K562 (cell line): ENCODE data around the gene KRI1. TPM values are rescaled to one million over a fixed set of nuclear protein-coding genes. Genes with fewer than 3 reads are reported as not detected.

ENCODE experiments used
- CBFA2T2 ChIP-seq: fragments of 450-650 bp; conservative IDR thresholded peaks from 2 replicates; pipeline ENCODE4 v1.6.1; 2017; ENCODE audit warnings: mild to moderate bottlenecking
- ELF1 ChIP-seq: fragments of 200-800 bp; sonication (Bioruptor generic); IDR thresholded peaks from 2 replicates; pipeline ENCODE4 v1.6.1; 2016; ENCODE audit warnings: missing genetic modification characterization, missing compliant biosample characterization
- FIP1L1 ChIP-seq: fragments of 200-400 bp; formaldehyde crosslinking; IDR thresholded peaks from 2 replicates; pipeline ENCODE4 v1.6.1; 2018; ENCODE audit warnings: mild to moderate bottlenecking, low read depth, low read length; ENCODE audit not compliant: poor library complexity, severe bottlenecking
- FOS ChIP-seq: IDR thresholded peaks from 3 replicates; pipeline ENCODE4 v1.6.1; 2011; ENCODE audit not compliant: insufficient read length; ENCODE audit errors: extremely low read depth
- GATAD2B ChIP-seq: fragments of 450-650 bp; IDR thresholded peaks from 2 replicates; pipeline ENCODE4 v1.6.1; 2017; ENCODE audit warnings: mild to moderate bottlenecking, borderline replicate concordance
- HCFC1 ChIP-seq: IDR thresholded peaks from 2 replicates; pipeline ENCODE4 v1.6.1; 2012; ENCODE audit warnings: low read depth, low read length, improper control_type of control experiment
- MTA3 ChIP-seq: fragments of 450-650 bp; formaldehyde crosslinking; IDR thresholded peaks from 2 replicates; pipeline ENCODE4 v1.6.1; 2017; ENCODE audit warnings: mild to moderate bottlenecking, borderline replicate concordance
- MYNN ChIP-seq, 2 experiments: sonication (generic); formaldehyde crosslinking in 1 of 2; IDR thresholded peaks; 2 replicates each; pipeline versions ENCODE4 v1.5.0 to v1.6.1; 2016 to 2020; ENCODE audit warnings: antibody characterized with exemption in 1 of 2, missing genetic modification reagents in 1 of 2
- NEUROD1 ChIP-seq: fragments of 150-350 bp; IDR thresholded peaks from 2 replicates; pipeline ENCODE4 v1.6.1; 2014; ENCODE audit warnings: borderline replicate concordance, low read length, low read depth; ENCODE audit not compliant: partially characterized antibody
- NFYB ChIP-seq: IDR thresholded peaks from 2 replicates; pipeline ENCODE4 v1.6.1; 2011; ENCODE audit warnings: mild to moderate bottlenecking, moderate library complexity; ENCODE audit not compliant: insufficient read length; ENCODE audit errors: extremely low read depth
- POLR2AphosphoS2 ChIP-seq: IDR thresholded peaks from 2 replicates; pipeline ENCODE4 v1.6.1; 2012; ENCODE audit warnings: low read length, improper control_type of control experiment
- POLR2AphosphoS5 ChIP-seq: IDR thresholded peaks from 2 replicates; pipeline ENCODE4 v1.6.1; 2011; ENCODE audit warnings: mild to moderate bottlenecking, low read depth, low read length, moderate library complexity; ENCODE audit not compliant: control insufficient read depth, insufficient read depth
- POLR2B ChIP-seq: fragments of 450-650 bp; IDR thresholded peaks from 2 replicates; pipeline ENCODE4 v1.6.1; 2018; ENCODE audit warnings: low read depth; ENCODE audit not compliant: partially characterized antibody
- POLR2G ChIP-seq: fragments of 200-400 bp; formaldehyde crosslinking; IDR thresholded peaks from 2 replicates; pipeline ENCODE4 v1.6.1; 2017; ENCODE audit warnings: low read depth, mild to moderate bottlenecking, antibody characterized with exemption, low read length, moderate library complexity
- RAD51 ChIP-seq: fragments of 450-650 bp; IDR thresholded peaks from 2 replicates; pipeline ENCODE4 v1.7.1; 2016; ENCODE audit warnings: low read depth, mild to moderate bottlenecking, borderline replicate concordance
- RBFOX2 ChIP-seq: fragments of 200-400 bp; formaldehyde crosslinking; IDR thresholded peaks from 2 replicates; pipeline ENCODE4 v1.6.1; 2017; ENCODE audit warnings: low read depth, mild to moderate bottlenecking, low read length, moderate library complexity
- SAP30 ChIP-seq: fragments of 200-600 bp; sonication (generic); IDR thresholded peaks from 2 replicates; pipeline ENCODE4 v1.6.1; 2012; ENCODE audit warnings: borderline replicate concordance, low read depth, mild to moderate bottlenecking, moderate library complexity, low read length, control low read depth, inconsistent platforms; ENCODE audit not compliant: insufficient read depth, poor library complexity, severe bottlenecking
- SNAPC5 ChIP-seq: fragments of 250-450 bp; sonication (Bioruptor Pico); IDR thresholded peaks from 2 replicates; pipeline ENCODE4 v1.8.0; 2021; ENCODE audit warnings: moderate library complexity, mild to moderate bottlenecking, inconsistent platforms
- XRCC5 ChIP-seq: fragments of 200-400 bp; formaldehyde crosslinking; IDR thresholded peaks from 2 replicates; pipeline ENCODE4 v1.6.1; 2017; ENCODE audit warnings: low read depth, mild to moderate bottlenecking, low read length
- ZBTB7A ChIP-seq: IDR thresholded peaks from 2 replicates; pipeline ENCODE4 v1.6.1; 2011; ENCODE audit warnings: low read depth, mild to moderate bottlenecking, low read length, moderate library complexity, borderline replicate concordance; ENCODE audit not compliant: control insufficient read depth
- polyA plus RNA-seq, 8 experiments: library from polyadenylated mRNA; depleted of rRNA in 4 of 8; stranded (reverse) in 5 of 8; unstranded in 3 of 8; fragments of >200 nt; fragmentation: Nextera tagmentation in 2 of 8; fragmentation: Illumina TruSeq in 1 of 8; extraction: Ambion mirVana in 2 of 8; extraction: Trizol in 1 of 8; gene quantifications; 2 replicates each; pipeline versions ENCODE4 v1.2.1 to v1.2.3, GENCODE V29; 2011 to 2014; ENCODE audit warnings: inconsistent platforms in 1 of 8, missing spikeins in 1 of 8
- total RNA-seq, 7 experiments: library from RNA; depleted of rRNA in 6 of 7; stranded (reverse); fragments of >200 nt in 6 of 7; fragmentation: Illumina TruSeq in 2 of 7; extraction: Trizol in 2 of 7; gene quantifications; 2 replicates each; pipeline versions ENCODE4 v1.2.1 to v1.2.3, GENCODE V29; 2011 to 2021; ENCODE audit warnings: low replicate concordance in 1 of 7
- TF ChIP-seq, protein P1 (sequence below): fragments of 250-450 bp; sonication (Bioruptor Pico); IDR thresholded peaks from 2 replicates; pipeline ENCODE4 v1.8.0; 2022; ENCODE audit warnings: moderate library complexity, mild to moderate bottlenecking, inconsistent platforms
- TF ChIP-seq, protein P2 (sequence below): fragments of 250-450 bp; sonication (Bioruptor Pico); IDR thresholded peaks from 2 replicates; pipeline ENCODE4 v1.4.0; 2020

The KRI1 gene
- total and polyA plus RNA-seq, 9 of the 15 experiments (the other 6 are each of a cell fraction or from before 2014, with no cell fraction given) = 1.1 to 50.7 (median 24.7) TPM

DNA sequence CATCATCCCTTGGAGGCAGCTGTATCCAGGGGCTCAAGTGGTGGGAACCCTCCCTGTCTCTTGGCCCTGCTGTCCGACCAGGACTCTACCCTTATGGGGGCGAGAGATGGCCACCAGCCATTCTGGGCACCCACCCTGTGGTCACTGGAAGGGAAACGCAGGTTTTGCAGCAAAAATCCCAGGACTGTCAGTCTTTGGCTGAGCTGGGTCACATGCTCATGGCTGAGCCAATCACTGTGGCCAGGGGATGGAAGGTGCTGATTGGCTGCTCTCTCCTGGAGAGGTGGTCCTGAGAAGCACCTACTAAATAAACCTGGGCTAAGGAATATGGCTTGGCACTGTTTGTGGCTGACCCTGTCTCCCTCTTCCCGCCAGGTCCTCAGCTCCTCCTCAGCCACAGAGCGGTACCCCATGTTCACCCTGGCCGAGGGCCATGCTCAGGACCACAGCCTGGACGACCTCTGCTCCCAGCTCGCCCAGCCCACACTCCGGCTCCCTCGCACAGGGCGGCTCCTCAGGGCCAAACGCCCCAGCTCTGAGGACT, 13.2 kb downstream of the KRI1 start (continued):
- TF ChIP-seq SNAPC5 = no peak
- TF ChIP-seq, protein P1, sequence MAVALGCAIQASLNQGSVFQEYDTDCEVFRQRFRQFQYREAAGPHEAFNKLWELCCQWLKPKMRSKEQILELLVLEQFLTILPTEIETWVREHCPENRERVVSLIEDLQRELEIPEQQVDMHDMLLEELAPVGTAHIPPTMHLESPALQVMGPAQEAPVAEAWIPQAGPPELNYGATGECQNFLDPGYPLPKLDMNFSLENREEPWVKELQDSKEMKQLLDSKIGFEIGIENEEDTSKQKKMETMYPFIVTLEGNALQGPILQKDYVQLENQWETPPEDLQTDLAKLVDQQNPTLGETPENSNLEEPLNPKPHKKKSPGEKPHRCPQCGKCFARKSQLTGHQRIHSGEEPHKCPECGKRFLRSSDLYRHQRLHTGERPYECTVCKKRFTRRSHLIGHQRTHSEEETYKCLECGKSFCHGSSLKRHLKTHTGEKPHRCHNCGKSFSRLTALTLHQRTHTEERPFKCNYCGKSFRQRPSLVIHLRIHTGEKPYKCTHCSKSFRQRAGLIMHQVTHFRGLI (CRISPR knock-in tag) = no peak
- TF ChIP-seq ELF1 (tag) = no peak
- peak; percentile 43 for TF ChIP-seq FOS
- TF ChIP-seq ZBTB7A = 0 out of 2 replicates have a peak, but pooled peaks have one; percentile 39
- TF ChIP-seq, protein P2, sequence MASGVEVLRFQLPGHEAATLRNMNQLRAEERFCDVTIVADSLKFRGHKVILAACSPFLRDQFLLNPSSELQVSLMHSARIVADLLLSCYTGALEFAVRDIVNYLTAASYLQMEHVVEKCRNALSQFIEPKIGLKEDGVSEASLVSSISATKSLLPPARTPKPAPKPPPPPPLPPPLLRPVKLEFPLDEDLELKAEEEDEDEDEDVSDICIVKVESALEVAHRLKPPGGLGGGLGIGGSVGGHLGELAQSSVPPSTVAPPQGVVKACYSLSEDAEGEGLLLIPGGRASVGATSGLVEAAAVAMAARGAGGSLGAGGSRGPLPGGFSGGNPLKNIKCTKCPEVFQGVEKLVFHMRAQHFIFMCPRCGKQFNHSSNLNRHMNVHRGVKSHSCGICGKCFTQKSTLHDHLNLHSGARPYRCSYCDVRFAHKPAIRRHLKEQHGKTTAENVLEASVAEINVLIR (CRISPR knock-in tag) = no peak
- TF ChIP-seq POLR2AphosphoS2 = peak; percentile 77
- peak; percentile 50 for TF ChIP-seq POLR2B
- no peak for TF ChIP-seq SAP30
- no peak for TF ChIP-seq GATAD2B
- no peak for TF ChIP-seq MTA3
- TF ChIP-seq FIP1L1 = no peak
- 0 out of 2 replicates have a peak, but pooled peaks have one; percentile 8 for TF ChIP-seq POLR2AphosphoS5
- peak; percentile 86 for TF ChIP-seq RAD51
- TF ChIP-seq HCFC1 = no peak
- TF ChIP-seq XRCC5 = 0 out of 2 replicates have a peak, but pooled peaks have one; percentile 28
- no peak for TF ChIP-seq NEUROD1
- TF ChIP-seq MYNN (IDR thresholded peaks at IDR 0.05) = 0 out of 2 replicates have a peak, but pooled peaks have one; percentile 10
- no peak for TF ChIP-seq MYNN (CRISPR knock-in tag; IDR thresholded peaks at IDR 0.05)
- TF ChIP-seq RBFOX2 = peak; percentile 66
- TF ChIP-seq CBFA2T2 = peak; percentile 33; the same call in 1 of the 2 replicates
- TF ChIP-seq NFYB = peak; percentile 96
- TF ChIP-seq POLR2G = peak; percentile 78
